Calu3 (cell line): Measurements from ENCODE around the gene C1orf122. TPM values are rescaled to one million over a fixed set of nuclear protein-coding genes. Genes with fewer than 3 reads are reported as not detected.
A peak's percentile ranks its signal among the peaks of the same experiment; 100 is the strongest.
"Not testable (repeated sequence)": the region's sequence is repeated elsewhere in the genome, so short reads cannot be mapped to it uniquely, and the experiment has no call there.

ENCODE experiments used
- BruUV-seq: library from RNA; stranded (reverse); fragments of 400-500 nt; replicated peaks from 2 replicates; lab custom pipeline; 2021; lab: Mats Ljungman, UMichigan
- CTCF ChIA-PET: fragments of 300-600 bp; sonication (Branson Sonifier 250); formaldehyde crosslinking; loops from one replicate; lab custom pipeline; 2022; ENCODE audit warnings: antibody characterized with exemption; lab: Charles Lee
- DNase-seq: peaks from one replicate; pipeline ENCODE4 v3.0.0; 2022
- H3K27ac Mint-ChIP-seq: one replicate; pipeline ENCODE4 v1.8.0; 2022; ENCODE audit warnings: mixed read lengths; ENCODE audit not compliant: unreplicated experiment
- H3K27me3 Mint-ChIP-seq: one replicate; pipeline ENCODE4 v1.8.0; 2022; ENCODE audit warnings: mixed read lengths; ENCODE audit not compliant: unreplicated experiment
- H3K36me3 Mint-ChIP-seq: one replicate; pipeline ENCODE4 v1.8.0; 2022; ENCODE audit warnings: mild to moderate bottlenecking, moderate library complexity, mixed read lengths; ENCODE audit not compliant: insufficient read depth, unreplicated experiment
- H3K4me1 Mint-ChIP-seq: one replicate; pipeline ENCODE4 v1.8.0; 2022; ENCODE audit warnings: mild to moderate bottlenecking, low read depth, mixed read lengths; ENCODE audit not compliant: unreplicated experiment
- H3K4me3 Mint-ChIP-seq: one replicate; pipeline ENCODE4 v1.8.0; 2022; ENCODE audit warnings: mild to moderate bottlenecking, low read depth, moderate library complexity, mixed read lengths; ENCODE audit not compliant: unreplicated experiment
- H3K9me3 Mint-ChIP-seq: one replicate; pipeline ENCODE4 v1.8.0; 2022; ENCODE audit warnings: low read depth, mixed read lengths; ENCODE audit not compliant: unreplicated experiment
- intact Hi-C: fragments of 100-400 bp; cut with micrococcal nuclease; formaldehyde crosslinking; loops from one replicate; pipeline ENCODE4 v1.10.0; 2022; ENCODE audit not compliant: unreplicated experiment
- total RNA-seq: library from RNA; stranded (reverse); gene quantifications from 2 replicates; pipeline ENCODE4 v1.2.3, GENCODE V29; 2022
- TF ChIP-seq, protein P1 (sequence below): fragments of 200-600 bp; IDR thresholded peaks from one replicate; pipeline ENCODE4 v1.8.0; 2022; ENCODE audit warnings: antibody characterized with exemption; ENCODE audit not compliant: unreplicated experiment

Gene C1orf122
- total RNA-seq, 1 experiment from 2014 or later, result 41.3 TPM

DNA sequence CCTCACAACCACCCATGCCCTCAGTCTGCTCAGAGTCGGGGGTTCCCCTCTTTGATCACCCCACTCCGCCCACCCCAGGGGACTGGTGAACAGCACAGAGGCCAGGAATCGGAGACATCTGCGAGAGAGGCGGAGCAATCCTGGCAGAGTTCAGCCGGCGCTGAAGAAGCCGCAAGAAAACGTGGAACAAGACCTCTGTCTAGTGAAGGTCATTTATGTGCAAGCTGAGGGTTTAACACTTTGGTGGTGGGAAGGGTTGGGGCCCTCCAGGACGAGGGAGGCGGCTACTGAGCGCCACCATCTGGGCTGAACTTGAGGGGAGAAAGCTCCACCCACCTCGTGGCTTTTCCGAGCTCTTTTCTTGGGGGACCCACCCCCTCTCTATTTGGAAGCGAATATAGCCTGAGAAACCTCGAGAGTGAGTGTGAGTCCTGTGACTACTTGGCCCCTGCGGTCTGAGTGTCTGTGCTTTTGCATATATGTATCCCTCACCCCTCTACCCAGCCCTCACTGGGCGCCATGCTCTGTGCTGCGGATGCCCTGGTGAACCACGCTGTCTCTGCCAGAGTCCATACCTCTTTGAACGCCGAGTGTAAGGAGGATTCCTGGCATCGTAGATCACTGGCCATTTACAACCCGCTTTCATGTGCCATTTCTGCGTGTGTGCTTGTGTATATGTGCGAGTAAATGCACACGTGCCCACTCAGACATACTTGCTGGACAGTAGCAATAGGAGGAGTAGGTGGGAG, 41.5 kb upstream of the C1orf122 start:
- no TSS peak for BruUV-seq
- Mint-ChIP-seq H3K27me3 (peaks cover 93% of the 10 kb centered on the region), H3K4me3 (peak overlapping the region; percentile 58), H3K9me3 (no peaks in the 10 kb centered on the region), H3K4me1 (no peaks in the 10 kb centered on the region), H3K27ac (no peak overlapping the region), H3K36me3 (no peaks in the 10 kb centered on the region)
- peak; percentile 24 for DNase-seq
- CTCF ChIA-PET, result interaction anchor here (0.7 to 1.6 kb wide), 5 partner anchors 9 to 94 kb away, joined by 3 to 15 read pairs (median 4); partner anchors contain the start of gene CDCA8
- TF ChIP-seq, protein P1, sequence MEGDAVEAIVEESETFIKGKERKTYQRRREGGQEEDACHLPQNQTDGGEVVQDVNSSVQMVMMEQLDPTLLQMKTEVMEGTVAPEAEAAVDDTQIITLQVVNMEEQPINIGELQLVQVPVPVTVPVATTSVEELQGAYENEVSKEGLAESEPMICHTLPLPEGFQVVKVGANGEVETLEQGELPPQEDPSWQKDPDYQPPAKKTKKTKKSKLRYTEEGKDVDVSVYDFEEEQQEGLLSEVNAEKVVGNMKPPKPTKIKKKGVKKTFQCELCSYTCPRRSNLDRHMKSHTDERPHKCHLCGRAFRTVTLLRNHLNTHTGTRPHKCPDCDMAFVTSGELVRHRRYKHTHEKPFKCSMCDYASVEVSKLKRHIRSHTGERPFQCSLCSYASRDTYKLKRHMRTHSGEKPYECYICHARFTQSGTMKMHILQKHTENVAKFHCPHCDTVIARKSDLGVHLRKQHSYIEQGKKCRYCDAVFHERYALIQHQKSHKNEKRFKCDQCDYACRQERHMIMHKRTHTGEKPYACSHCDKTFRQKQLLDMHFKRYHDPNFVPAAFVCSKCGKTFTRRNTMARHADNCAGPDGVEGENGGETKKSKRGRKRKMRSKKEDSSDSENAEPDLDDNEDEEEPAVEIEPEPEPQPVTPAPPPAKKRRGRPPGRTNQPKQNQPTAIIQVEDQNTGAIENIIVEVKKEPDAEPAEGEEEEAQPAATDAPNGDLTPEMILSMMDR, result peak; percentile 28
- intact Hi-C loops, result no loop called here

DNA sequence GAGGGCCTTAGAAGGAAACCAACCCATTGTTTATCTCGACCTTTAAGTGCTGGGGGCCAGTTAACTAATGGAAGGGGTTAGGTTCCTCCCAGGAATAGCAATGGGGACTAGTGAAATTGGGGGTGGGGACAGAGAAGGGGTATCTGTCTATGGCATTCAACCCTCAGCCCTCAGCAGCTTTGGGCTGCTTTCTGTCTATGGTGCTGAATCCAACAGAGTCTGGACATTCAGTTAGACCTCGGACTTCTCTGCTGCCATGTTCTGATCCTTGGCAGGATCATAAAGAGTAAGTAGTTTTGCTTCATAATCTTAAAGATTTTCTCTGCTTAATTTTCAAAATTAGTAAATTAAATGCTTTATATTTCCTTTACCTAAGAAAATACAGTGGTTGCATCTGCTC, 40.1 kb upstream of the C1orf122 start:
- no TSS peak for BruUV-seq
- CTCF ChIA-PET, result interaction anchor here (0.6 kb wide), 1 partner anchor 180 kb away, joined by 4 read pairs; no protein-coding TSS in a partner anchor

DNA sequence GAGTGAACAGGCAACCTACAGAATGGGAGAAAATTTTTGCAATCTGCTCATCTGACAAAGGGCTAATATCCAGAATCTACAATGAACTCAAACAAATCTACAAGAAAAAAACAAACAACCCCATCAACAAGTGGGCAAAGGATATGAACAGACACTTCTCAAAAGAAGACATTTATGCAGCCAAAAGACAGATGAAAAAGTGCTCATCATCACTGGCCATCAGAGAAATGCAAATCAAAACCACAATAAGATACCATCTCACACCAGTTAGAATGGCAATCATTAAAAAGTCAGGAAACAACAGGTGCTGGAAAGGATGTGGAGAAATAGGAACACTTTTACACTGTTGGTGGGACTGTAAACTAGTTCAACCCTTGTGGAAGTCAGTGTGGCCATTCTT, 36.1 kb upstream of the C1orf122 start:
- H3K9me3 Mint-ChIP-seq, result not testable (repeated sequence)

More for the DNA sequence above, 40.1 kb upstream of the C1orf122 start:
- TF ChIP-seq, protein P1, result no peak
- H3K27me3 Mint-ChIP-seq, result peaks cover 89% of the 10 kb centered on the region
- DNase-seq, result no peak
- no peaks in the 10 kb centered on the region for H3K4me1 Mint-ChIP-seq
- intact Hi-C loops, result no loop called here
- H3K4me3 Mint-ChIP-seq, result no peak overlapping the region
- no peaks in the 10 kb centered on the region for H3K9me3 Mint-ChIP-seq
- H3K36me3 Mint-ChIP-seq, result no peaks in the 10 kb centered on the region
- H3K27ac Mint-ChIP-seq, result no peak overlapping the region

DNA sequence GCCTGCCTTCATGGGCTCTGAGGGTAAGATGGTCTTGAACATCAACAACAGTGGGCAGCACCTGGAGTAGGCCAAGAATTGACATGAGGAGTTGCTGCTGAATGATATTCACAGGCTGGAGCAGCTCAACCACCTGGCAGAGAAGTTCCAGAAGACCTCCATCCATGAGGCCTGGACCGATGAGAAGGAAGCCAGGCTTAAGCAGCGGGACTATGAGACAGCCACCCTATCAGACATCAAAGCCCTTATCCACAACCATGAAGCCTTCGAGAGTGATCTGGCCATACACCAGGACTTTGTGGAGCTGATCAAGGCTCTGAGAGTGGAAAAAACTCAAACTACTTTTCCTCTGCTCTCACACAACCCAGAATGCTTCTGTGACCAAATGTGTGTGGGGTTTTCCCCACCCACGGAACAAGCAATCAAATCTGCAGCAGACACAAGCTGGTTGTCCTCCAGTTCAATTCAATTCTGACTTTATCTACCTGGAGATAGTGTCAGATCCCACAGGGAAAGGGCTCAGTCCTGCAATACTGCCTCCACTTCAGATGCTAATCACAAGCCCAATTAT, 30.6 kb upstream of the C1orf122 start:
- Mint-ChIP-seq H3K9me3 (no peaks in the 10 kb centered on the region), H3K36me3 (no peaks in the 10 kb centered on the region), H3K4me1 (no peaks in the 10 kb centered on the region), H3K4me3 (no peak overlapping the region), H3K27ac (no peak overlapping the region), H3K27me3 (peaks cover 50% of the 10 kb centered on the region)
- TF ChIP-seq, protein P1, result no peak
- DNase-seq, result no peak
- no TSS peak for BruUV-seq
- intact Hi-C loops, result no loop called here
- CTCF ChIA-PET, result no interaction called here

More for the DNA sequence above, 36.1 kb upstream of the C1orf122 start:
- CTCF ChIA-PET, H3K36me3 Mint-ChIP-seq, DNase-seq, H3K4me3 Mint-ChIP-seq, H3K27ac Mint-ChIP-seq, BruUV-seq, intact Hi-C loops, H3K4me1 Mint-ChIP-seq: not testable (repeated sequence)
- peaks cover 51% of the 10 kb centered on the region for H3K27me3 Mint-ChIP-seq
